LNCAP (cell line): ENCODE data around the gene KCNC3.
A peak's percentile ranks its signal among the peaks of the same experiment; 100 is the strongest.

ENCODE experiments used
- TF ChIP-seq, protein P1 (sequence below): fragments of 450-650 bp; IDR thresholded peaks from 2 replicates; pipeline ENCODE4 v1.5.1; 2017; ENCODE audit warnings: mild to moderate bottlenecking

Gene KCNC3

GRCh38 chr19:50331221-50331993 lies 2.2 kb upstream of the KCNC3 start:
- TF ChIP-seq, protein P1, sequence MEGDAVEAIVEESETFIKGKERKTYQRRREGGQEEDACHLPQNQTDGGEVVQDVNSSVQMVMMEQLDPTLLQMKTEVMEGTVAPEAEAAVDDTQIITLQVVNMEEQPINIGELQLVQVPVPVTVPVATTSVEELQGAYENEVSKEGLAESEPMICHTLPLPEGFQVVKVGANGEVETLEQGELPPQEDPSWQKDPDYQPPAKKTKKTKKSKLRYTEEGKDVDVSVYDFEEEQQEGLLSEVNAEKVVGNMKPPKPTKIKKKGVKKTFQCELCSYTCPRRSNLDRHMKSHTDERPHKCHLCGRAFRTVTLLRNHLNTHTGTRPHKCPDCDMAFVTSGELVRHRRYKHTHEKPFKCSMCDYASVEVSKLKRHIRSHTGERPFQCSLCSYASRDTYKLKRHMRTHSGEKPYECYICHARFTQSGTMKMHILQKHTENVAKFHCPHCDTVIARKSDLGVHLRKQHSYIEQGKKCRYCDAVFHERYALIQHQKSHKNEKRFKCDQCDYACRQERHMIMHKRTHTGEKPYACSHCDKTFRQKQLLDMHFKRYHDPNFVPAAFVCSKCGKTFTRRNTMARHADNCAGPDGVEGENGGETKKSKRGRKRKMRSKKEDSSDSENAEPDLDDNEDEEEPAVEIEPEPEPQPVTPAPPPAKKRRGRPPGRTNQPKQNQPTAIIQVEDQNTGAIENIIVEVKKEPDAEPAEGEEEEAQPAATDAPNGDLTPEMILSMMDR: no peak

DNA sequence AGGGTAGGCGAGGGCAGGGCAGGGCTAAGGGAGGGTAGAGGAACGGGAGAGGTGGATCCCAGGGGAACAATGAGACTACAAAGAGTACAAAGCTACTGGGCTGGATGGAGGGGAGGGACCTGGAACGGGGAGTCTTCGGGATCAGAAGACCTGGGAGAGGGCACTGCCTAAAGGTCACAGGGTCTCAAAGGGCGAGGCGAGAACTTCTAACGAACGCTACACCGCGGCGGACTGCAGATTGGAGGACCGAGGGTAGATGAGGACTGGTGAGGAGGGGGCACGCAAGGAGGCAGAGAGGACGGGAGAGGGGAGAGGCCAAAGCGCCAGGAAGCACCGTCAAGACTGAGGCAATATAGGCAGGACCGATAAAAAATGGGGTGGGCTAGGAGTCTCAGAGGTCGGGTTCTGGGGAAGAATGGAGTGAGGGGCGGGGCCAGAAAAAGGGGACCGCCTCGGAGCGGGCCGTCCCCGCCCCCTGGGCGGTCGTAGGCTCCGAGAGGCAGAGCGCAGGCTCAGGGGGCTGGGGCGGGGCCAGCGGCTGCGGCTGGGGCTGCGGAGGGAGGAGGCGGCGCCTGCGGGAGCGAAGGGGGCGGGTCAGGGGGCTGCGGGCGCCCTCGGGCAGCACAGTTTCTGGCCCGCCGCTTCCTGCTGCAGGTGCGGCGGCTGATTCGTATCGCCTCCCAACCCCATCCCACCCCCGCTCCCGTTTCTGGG lies 1.3 kb upstream of the KCNC3 start:
- TF ChIP-seq, protein P1: no peak

DNA sequence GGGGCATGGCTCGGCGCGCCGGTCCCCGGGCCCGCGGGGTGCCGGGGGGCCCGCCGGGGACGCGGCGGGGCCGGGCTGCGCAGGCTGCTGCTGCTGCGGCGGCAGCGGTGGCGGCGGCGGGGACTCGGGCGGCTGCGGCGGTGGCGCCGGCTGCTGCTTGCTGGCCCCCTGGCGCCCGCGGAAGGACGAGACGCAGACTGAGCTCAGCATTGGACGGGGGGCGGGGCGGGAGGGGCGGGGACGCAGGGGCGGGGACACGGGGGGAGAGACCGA lies 368 bp downstream of the KCNC3 start:
- TF ChIP-seq, protein P1: peak; percentile 6; the same call in 1 of the 2 replicates

GRCh38 chr19:50328224-50328872 lies 829 bp downstream of the KCNC3 start:
- TF ChIP-seq, protein P1: peak; percentile 31

DNA sequence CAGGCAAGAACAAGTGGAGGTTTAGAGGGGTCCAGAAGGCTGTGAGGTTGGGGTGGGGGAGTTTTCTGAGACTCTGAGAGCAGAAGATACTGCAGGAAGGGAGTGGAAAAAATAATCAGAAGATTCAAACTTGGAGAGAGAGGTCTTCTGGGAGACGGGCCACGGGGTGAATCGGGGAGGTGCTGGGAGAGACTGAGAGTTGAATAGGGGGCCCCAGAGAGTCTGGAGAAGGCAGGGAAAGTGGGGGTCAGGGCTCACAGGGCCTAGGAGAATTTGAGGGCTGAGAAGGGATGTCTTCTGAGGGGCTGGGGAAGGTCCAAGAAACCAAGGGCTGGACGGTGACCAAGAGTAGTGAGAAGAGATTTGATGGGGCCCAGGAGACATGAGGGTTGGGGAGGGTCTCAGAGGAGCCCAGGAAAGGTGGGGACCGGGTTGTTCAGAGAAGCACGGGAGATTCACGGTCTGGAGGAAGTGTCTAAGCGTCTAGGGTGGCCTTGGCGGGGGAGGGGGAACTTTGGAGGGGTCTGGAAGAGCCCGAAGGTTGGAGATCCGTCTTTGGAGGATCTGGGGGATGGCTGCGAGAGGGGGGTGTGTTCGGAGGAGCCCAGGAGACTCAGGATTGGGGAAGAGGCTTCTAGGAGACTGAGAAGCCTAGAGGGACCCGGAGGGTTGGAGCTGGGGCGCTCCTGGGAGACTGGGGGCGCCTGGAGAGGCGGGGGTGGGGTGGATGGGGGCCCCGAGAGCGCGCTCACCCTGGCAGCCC lies 1.5 kb downstream of the KCNC3 start:
- TF ChIP-seq, protein P1: no peak

DNA sequence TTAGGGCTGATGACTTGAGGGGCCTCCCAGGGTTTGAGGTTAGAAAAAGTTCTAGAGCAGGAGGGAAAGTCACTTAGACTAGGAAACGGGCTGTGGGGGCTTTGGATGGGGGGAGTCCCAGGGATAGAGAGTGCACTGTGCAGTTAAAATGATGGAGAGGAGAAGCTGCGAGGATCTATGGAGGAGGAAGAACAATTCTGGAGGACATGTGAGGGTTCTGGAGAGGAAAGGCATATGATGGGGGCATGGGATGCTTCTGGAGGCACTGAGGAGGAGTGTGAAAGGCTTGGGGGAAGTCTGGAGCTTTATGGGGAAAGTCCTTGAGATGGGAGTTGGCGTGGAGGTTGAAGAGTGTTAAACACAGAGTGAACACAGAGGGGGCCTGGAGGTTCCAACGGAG lies 2.2 kb downstream of the KCNC3 start:
- TF ChIP-seq, protein P1: no peak

GRCh38 chr19:50326101-50326664 lies 3.0 kb downstream of the KCNC3 start:
- TF ChIP-seq, protein P1: no peak
